Measurements from ENCODE around the gene SHKBP1. TPM values are rescaled to one million over a fixed set of nuclear protein-coding genes. Genes with fewer than 3 reads are reported as not detected.

SHKBP1 gene
- total and polyA plus RNA-seq, 10 of the 15 experiments (the other 5 are each of a cell fraction or from before 2014, with no cell fraction given): 2.3 to 123 (median 67.0) TPM

- SMC1A ChIA-PET (ENCODE audit: uncharacterized antibody, unreplicated experiment): no interaction called here
- H3K4me1 ChIP-seq (ENCODE audit: control insufficient read depth, insufficient read depth, low read length): peaks cover 4% of the 10 kb centered on the region; the same call in 1 of the 2 replicates
- in situ Hi-C loops (cut with MboI) (no loop called here), intact Hi-C loops (cut with micrococcal nuclease; ENCODE audit: unreplicated experiment) (no loop called here)
- DNase-seq (ENCODE audit: low read depth, low spot score) (no peak), FAIRE-seq (no peak), ATAC-seq (no peak)
- no TSS peak for BruUV-seq (replicated peaks)
- H3K27ac ChIP-seq (ENCODE audit: control insufficient read depth, insufficient read depth): no peak overlapping the region
- H3K9ac ChIP-seq (ENCODE audit: control insufficient read depth, insufficient read depth, low read length): no peak overlapping the region
- H3K36me3 ChIP-seq (ENCODE audit: control insufficient read depth in 2 of 2, insufficient read depth in 2 of 2, low read length in 1 of 2): no peaks in the 10 kb centered on the region
- POLR2A ChIA-PET: interaction anchor here (0.6 to 3.9 kb wide), 3 partner anchors 11 to 577 kb away, joined by 3 to 24 read pairs (median 3); no protein-coding TSS in a partner anchor
- 69% methylated on average over 5 of the region's 5 CpGs for WGBS (ENCODE audit: insufficient coverage, insufficient replicate concordance, low lambda C conversion rate, missing lambda C conversion rate)
- RAD21 ChIA-PET (ENCODE audit: unreplicated experiment): no interaction called here
- no peak overlapping the region for H3K4me2 ChIP-seq (ENCODE audit: control insufficient read depth, insufficient read depth)
- H3K27me3 ChIP-seq (replicated peaks in 1 of 2; ENCODE audit: control insufficient read depth in 2 of 2, insufficient read depth in 2 of 2, low read length in 1 of 2): no peaks in the 10 kb centered on the region; a peak in 1 of 4 replicates
- no peaks in the 10 kb centered on the region; the same call in 2 of the 3 replicates for H3K9me3 ChIP-seq (replicated peaks; ENCODE audit: control insufficient read depth, insufficient read depth, low read length)
- H2AFZ ChIP-seq (ENCODE audit: control insufficient read depth, low read depth, low read length): no peak overlapping the region
- no peaks in the 10 kb centered on the region for H3K79me2 ChIP-seq (ENCODE audit: control insufficient read depth, insufficient read depth, low read length)
- no peak overlapping the region for H3K4me3 ChIP-seq
- H4K20me1 ChIP-seq (ENCODE audit: control insufficient read depth, insufficient read depth): no peaks in the 10 kb centered on the region
- CTCF ChIA-PET: interaction anchor here (1.5 to 2.8 kb wide), 2 partner anchors 12 to 19 kb away, joined by 5 to 26 read pairs; no protein-coding TSS in a partner anchor
- no peak for TF ChIP-seq PKNOX1 (IDR thresholded peaks at IDR 0.05)
- no peak for TF ChIP-seq ZBTB33 (IDR thresholded peaks at IDR 0.05)
- no peak for TF ChIP-seq TARDBP (IDR thresholded peaks at IDR 0.05; ENCODE audit: borderline replicate concordance)
- TF ChIP-seq CEBPZ (IDR thresholded peaks at IDR 0.05; ENCODE audit: low read depth, low read length): no peak
- no peak for TF ChIP-seq SREBF1 (IDR thresholded peaks at IDR 0.05; ENCODE audit: low read length)
- no peak for TF ChIP-seq SMAD1 (IDR thresholded peaks at IDR 0.05; ENCODE audit: low read depth, partially characterized antibody)
- no peak for TF ChIP-seq MXI1 (IDR thresholded peaks at IDR 0.05; ENCODE audit: low read depth, low read length)
- TF ChIP-seq TCF12 (IDR thresholded peaks at IDR 0.05; ENCODE audit: low read depth, low read length): no peak
- TF ChIP-seq WRNIP1 (IDR thresholded peaks at IDR 0.05; ENCODE audit: borderline replicate concordance, low read depth, low read length): no peak
- no peak for TF ChIP-seq NR2C2 (IDR thresholded peaks at IDR 0.05; ENCODE audit: borderline replicate concordance, control insufficient read depth, insufficient read length, low read depth)
- no peak for TF ChIP-seq RCOR1 (conservative IDR thresholded peaks at IDR 0.05; ENCODE audit: low read depth, low read length)
- no peak for TF ChIP-seq MYC (IDR thresholded peaks at IDR 0.05; ENCODE audit: insufficient read depth, insufficient read length, insufficient replicate concordance, low read length, severe bottlenecking)
- TF ChIP-seq RELB (IDR thresholded peaks at IDR 0.05; ENCODE audit: low read depth): no peak
- TF ChIP-seq IRF5 (IDR thresholded peaks at IDR 0.05; ENCODE audit: borderline replicate concordance): no peak
- no peak for TF ChIP-seq GABPA (IDR thresholded peaks at IDR 0.05; ENCODE audit: low read depth)
Measured at GRCh38 chr19:40616178-40616577, 39.5 kb downstream of the SHKBP1 start.
